ENCODE measurements around the gene DCDC2B.
A peak's percentile ranks its signal among the peaks of the same experiment; 100 is the strongest.
"Not testable (repeated sequence)": the region's sequence is repeated elsewhere in the genome, so short reads cannot be mapped to it uniquely, and the experiment has no call there.

Gene DCDC2B

DNA sequence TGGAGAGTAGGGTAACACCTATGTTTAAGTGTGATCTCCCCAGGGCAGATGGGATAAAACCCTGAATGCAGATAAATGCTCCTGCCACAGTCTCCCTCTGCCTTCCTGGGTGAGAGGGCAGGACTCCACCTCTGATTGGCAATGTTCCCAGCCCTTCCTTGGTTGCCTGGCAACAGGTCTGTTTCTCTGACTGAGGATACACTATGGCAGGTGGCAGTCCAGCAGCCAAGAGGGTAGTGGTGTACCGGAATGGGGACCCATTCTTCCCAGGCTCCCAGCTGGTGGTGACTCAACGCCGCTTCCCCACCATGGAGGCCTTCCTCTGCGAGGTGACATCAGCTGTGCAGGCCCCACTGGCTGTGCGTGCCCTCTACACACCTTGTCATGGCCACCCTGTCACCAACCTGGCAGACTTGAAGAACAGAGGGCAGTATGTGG is at the start of gene DCDC2B:
TSS of gene DCDC2B (plus strand) at position 199 of the 438 bp plus-strand sequence. CDS start at position 204, 5 bp downstream.
- no peak for DNase-seq

DNA sequence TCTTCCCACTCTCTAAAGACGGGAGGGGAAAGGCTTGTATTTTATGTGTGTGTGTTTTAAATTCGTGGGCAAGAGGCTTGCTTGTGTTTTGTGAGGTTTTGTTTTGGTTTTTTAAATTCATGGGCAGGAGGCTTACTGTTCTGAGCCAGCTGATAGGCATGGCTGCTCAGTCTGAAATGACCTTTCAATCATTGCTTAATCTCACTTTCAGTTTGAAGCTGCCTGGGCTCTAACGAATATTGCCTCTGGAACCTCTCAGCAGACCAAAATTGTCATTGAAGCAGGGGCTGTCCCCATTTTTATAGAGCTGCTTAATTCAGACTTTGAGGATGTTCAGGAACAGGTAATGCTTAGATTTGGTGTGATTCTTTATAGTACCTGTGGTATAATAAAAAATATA is 49.7 kb upstream of the DCDC2B start:
- no peak for DNase-seq

- no peak for DNase-seq
Observed at GRCh38 chr1:32163405-32163804, 45.5 kb upstream of the DCDC2B start.

DNA sequence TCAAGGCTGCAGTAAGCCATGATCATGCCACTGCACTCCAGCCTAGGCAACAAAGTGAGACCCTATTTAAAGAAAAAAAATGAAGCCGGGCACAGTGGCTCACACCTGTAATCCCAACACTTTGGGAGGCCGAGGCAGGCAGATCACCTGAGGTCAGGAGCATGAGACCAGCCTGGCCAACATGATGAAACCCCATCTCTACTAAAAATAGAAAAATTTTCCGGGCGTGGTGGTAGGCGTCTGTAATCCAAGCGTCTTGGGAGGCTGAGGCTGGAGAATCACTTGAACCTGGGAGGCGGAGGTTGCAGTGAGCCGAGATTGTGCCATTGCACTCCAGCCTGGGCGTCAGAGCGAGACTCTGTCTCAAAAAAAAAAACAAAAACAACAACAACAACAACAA is 43.3 kb upstream of the DCDC2B start:
- DNase-seq: not testable (repeated sequence)

DNA sequence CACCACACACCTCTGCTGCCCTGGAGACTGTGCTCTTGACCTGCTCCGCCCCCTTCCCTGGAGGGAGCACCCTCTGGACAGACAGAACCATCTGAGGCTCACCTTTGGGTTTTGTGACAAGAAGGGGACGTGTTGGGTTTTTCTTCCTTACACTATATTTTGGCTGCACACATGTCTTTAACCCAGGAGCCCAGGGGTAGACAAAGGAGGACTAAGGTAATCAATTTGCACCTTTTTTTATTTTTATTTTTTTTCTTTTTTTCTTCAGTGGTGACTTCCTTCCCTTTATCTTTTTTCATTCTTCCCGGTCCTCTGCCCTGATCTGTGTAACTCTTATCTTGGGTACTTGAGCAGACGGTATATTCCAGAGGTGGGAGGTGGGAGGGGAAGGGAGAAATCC is 37.9 kb upstream of the DCDC2B start:
- DNase-seq: no peak

DNA sequence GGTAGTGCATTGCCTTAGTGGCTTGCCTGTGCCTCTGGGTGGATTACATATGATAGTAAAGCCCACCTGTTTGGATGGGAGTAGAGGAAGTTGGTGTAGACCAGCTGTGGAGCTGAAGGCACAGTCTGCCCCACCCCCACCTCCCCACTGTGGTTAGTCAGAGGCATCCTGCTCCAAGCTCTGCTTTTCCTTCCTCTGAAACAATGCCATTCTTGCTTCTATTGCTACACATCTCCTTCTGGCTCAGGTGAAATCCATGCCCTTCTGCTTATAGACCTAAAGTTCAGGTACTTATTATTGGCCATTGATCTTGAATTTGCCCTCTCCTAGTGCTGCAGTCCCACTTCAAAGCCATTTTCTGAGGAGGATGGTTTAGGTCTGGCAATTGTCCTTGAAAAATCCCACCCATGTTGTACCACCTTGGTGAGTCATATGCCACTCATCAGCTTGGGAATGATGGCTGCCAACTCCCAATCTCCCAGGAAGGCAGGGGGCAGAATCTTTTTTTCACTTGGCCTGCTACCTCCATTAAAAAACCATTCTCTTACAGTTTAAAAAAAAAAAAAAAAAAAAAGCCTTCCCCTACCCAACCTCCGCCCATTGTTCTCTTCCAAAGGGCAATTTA is 36.2 kb upstream of the DCDC2B start:
- no peak for DNase-seq

- DNase-seq: no peak
Observed at GRCh38 chr1:32178380-32179192, 30.3 kb upstream of the DCDC2B start.

DNA sequence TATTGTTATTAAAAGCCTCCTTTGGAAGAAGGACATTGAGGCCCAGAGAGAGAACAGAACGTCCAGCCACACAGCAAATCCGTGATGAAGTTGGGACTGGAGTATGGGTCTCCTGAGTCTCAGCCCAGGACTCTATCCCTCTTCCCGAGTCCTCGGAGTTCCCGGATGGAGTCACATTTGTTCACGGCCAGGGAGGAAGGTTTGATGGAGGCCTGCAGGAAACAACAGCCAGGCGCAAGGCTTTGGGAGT is 29.8 kb upstream of the DCDC2B start:
- DNase-seq: no peak

GRCh38 chr1:32179443-32180185 is 29.3 kb upstream of the DCDC2B start, which contains the start of gene TXLNA:
Gene TXLNA, plus strand, starts transcription at chr1:32179675. Its CDS starts 671 bp downstream, at chr1:32180346.
- peak; percentile 89 for DNase-seq

GRCh38 chr1:32180186-32181060 is 28.5 kb upstream of the DCDC2B start:
- peak; percentile 47 for DNase-seq

GRCh38 chr1:32181065-32181464 is 27.8 kb upstream of the DCDC2B start:
- DNase-seq: no peak

DNA sequence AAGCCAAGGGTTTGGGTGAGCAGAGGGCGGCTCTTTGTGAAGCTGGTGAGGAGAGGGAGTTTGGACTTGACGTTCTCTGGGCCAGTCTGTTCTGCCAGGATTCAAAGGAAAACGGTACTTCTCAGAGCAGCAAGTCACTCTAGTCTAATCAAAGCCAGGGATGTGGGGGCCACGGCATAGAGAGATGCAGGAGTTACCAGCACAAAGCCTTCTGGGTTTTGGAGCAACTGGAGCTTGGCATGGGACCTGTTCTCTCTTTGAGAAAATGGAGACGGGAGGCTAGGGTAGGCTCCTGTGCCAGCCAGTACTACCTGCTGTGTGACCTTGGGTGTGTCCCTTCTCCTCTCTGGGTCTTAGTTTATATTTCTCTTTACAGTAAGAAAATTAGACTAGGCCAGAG is 27.3 kb upstream of the DCDC2B start:
- no peak for DNase-seq

DNA sequence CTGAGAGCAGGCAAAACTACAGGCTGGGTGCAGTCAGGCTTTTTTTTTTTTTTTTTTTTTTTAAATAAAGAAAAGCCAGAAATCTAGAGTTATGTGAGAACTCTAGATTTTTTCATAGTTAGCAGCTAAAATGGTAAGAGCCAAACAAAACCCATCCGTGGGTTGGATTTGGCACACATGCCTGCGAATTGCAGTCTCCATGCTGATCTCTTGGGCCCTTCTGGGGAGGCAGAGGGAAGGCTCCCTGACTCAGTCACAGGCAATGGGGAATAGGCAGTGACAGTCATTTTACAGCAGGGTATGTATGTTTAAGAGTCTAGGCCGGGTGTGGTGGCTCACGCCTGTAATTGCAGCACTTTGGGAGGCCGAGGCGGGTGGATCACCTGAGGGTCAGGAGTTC is 26.8 kb upstream of the DCDC2B start:
- DNase-seq: no peak

DNA sequence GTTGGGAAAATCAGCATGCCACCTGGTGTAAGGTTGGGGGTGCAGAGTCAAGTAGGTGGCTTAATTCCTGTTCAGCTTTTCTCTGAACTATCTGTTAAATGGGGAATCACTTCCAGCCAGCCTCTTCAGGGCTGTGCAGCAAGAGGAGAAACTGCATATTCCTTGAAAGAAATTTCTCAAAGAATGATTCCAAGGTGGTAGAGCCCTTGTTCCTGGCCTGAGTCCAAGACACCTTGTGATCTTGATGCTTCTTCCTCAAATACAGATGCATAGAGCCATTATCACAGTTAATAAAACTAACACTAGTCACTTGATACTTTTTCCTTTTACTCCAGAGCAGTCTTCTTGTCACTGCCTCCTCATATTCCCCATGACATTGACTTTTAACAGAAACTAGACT is 24.2 kb upstream of the DCDC2B start:
- DNase-seq: no peak

DNA sequence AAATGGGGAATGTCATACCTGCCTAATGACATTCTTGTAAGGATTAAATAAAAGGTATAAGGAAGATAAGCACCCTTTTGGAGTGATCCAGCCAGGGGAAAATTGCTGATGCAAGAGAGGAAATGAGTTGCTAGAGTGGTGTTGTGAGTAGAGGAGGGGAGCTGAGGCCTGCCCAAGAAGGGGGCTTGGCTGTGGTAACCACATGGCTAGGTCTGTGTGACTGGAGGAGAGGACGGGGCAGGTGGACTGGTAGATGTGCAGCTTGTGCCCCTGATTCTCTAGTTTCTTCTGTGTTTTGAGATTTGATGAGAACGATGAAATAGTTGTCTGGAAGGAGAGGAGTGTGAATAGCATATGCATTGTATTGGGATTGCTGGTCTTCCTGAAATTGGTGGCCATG is 22.8 kb upstream of the DCDC2B start:
- no peak for DNase-seq

DNA sequence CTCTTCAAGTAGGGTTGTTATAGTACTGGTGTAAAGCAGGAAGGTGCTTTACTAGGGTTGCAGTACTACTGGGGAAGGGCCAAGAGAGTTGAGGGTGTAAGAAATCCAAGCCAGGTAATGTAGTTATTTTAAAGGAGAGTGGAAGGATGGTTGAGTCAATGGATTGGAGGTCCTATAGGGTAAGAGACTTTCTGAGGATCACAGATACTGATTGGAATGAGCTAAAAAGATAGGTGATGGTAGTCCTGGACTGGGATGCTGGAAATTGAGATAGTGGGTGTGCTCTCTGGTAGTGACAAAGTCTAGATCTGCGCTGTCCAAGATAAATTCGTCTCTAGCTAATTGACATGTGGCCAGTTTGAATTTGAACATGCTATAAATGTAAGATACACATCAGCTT is 22.4 kb upstream of the DCDC2B start:
- DNase-seq: no peak

GRCh38 chr1:32187850-32188249 is 21.0 kb upstream of the DCDC2B start:
- DNase-seq: no peak

DNA sequence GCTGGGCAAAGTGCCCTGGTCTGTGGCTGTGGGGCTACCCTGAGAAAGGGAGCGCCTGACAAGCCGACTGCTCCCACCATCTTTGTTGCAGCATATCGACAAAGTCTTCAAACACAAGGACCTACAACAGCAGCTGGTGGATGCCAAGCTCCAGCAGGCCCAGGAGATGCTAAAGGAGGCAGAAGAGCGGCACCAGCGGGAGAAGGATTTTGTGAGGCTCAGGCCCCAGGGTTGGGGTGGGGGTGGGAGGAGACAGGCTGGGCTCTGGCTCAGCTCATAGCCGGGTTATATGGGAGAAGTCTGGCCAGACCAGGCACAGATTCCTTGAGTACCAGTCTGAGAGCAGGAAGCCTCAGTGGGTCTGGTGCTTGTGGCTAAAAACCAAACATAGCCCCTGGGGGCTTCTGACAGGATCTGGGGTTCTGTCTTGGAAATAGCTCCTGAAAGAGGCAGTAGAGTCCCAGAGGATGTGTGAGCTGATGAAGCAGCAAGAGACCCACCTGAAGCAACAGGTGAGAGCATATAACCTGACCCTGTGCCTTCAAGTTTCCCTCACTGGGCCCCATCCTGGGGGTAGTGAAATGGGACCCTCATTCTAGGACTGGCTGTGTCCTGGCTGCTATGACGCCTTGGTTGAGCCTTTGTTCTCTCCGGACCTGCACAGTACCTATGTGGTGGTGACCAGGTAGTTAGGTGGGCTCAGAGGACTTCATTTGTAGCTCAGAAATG is 16.5 kb upstream of the DCDC2B start:
- no peak for DNase-seq

DNA sequence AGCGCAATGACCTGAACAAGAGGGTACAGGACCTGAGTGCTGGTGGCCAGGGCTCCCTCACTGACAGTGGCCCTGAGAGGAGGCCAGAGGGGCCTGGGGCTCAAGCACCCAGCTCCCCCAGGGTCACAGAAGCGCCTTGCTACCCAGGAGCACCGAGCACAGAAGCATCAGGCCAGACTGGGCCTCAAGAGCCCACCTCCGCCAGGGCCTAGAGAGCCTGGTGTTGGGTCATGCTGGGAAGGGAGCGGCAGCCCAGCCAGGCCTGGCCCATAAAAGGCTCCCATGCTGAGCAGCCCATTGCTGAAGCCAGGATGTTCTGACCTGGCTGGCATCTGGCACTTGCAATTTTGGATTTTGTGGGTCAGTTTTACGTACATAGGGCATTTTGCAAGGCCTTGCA is 13.9 kb upstream of the DCDC2B start:
- no peak for DNase-seq

GRCh38 chr1:32195531-32195930 is 13.4 kb upstream of the DCDC2B start:
- DNase-seq: no peak

DNA sequence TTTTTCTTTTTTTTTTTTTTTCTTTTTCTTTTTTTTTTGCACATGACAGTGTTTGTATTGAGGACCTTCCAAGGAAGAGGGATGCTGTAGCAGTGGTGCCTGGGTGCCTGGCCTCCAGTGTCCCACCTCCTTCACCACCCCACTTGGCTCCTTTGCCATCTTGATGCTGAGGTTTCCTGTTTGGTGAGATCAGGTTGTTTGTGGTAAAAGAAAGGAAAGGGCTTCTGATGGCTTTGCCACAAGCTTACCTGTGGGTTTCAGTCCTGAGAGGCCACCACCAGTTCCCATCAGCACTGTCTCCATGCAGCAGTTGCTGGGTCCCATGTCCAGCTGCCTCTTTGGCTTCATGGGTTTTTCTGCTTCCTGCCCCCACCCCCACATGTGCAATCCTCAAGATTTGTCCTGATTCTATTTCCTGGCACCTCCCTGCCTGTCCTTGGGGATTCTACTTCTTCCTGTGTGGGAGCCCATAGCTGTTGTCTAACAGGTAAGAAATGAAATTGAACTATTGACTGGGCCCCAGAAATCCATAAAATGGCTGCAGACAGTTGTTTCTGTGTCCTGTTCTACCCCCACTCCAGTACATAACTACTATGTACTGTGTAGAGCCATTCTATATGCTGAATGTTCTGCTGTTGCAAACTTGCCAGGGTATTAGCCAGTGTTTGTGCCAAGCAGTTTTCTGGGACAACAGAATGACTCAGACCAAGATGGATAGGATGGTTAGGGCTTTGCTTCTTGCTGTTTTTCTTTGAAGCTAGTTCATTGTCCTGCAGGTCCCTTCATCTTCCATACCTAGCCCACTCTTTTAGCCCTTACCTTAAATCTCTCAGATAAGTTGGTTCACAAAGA is 12.7 kb upstream of the DCDC2B start:
- DNase-seq: no peak

Data from activated T-cell treated with anti-CD3 and anti-CD28 coated beads, Interleukin-2, amount 50 U/mL, for 1 hour (primary cell).